GM20431 (cell line): ENCODE data around the gene HS2ST1.

Source experiments
- in situ Hi-C: fragments of 300-500 bp; cut with MseI, MboI; formaldehyde crosslinking; loops from one replicate; pipeline ENCODE4 v1.15.0; 2020; ENCODE audit warnings: low sequenced_read_pairs; ENCODE audit not compliant: unreplicated experiment

HS2ST1 gene

DNA sequence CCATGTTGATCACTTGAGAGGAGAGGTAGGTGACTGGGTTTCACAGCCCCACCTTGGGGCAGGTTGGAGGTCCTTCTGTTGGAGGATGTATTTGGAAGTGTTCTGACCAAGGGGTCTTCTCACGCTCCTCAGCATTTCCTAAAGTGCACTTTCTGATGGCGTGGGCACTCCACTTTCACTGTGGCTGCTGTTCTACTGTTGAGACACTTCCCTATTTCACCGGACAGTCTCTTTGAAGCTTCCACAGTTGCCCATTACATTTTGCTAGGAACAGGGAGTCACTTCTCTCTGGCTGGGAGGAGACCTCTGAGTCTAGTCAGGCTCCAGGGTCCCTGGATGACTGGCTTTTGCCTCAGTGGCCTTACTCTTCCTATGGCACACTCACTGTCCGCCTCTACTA lies 234.2 kb downstream of the HS2ST1 start:
- in situ Hi-C loops, result loop anchor here (25.0 kb wide), 2 partner anchors 139 to 814 kb away; no protein-coding TSS in a partner anchor

DNA sequence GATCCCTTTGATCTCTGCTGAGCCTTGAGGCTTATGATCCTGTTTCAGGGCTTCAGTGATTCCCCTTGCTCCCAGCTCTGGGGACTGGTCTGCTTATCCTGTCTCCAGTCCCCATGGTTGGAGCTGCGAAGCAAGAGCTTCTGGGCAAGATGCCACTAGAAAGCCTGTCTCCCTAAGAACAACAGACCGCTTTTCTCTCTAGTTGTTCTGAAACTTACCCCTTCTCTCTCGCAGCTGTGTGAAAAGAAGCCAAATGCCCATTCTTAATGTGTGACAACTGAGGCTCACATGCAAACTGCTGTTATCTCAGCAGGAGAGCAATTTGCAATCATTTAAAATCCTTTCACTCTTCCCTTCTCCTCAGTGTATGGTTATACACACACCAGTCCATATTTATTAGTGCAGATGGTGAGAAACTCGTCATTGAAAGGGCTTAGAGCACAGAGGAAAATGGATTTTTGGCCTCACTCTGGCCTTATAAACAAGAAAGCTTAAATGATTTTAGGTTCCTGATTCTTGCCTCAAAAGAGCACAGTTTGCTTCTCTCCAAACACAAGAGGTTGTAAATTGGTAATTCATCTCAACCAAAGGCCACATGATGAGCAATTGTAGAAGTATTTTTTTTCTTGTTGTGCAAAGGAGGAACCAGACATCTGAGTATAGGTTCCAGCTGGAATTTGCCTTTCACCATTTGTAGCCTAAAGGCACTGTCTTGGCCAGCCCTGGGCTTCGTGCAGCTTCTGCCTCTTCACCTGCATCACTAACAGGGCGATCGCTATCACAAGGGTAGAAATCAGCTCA lies 235.0 kb downstream of the HS2ST1 start:
- in situ Hi-C loops, result loop anchor here (25.0 kb wide), 2 partner anchors 138 to 813 kb away; no protein-coding TSS in a partner anchor

DNA sequence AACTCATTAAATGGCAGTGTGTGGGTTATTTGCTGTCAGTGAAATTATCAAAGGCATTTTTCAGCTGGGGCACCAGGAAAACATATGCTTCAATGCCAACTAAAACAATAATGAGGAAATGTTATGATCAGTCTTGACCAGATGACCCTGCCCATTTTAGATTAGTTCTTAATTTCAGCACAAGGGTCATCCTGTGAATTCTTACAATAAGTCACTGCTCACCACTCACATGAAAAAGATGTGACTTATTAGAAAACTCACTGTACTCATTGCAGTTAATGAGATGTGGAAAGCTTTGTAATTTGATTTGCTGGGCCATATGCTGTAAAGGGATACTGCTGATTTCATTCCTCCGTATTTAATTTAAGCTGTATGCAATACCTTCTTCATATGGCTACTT lies 235.7 kb downstream of the HS2ST1 start:
- in situ Hi-C loops, result no loop called here

DNA sequence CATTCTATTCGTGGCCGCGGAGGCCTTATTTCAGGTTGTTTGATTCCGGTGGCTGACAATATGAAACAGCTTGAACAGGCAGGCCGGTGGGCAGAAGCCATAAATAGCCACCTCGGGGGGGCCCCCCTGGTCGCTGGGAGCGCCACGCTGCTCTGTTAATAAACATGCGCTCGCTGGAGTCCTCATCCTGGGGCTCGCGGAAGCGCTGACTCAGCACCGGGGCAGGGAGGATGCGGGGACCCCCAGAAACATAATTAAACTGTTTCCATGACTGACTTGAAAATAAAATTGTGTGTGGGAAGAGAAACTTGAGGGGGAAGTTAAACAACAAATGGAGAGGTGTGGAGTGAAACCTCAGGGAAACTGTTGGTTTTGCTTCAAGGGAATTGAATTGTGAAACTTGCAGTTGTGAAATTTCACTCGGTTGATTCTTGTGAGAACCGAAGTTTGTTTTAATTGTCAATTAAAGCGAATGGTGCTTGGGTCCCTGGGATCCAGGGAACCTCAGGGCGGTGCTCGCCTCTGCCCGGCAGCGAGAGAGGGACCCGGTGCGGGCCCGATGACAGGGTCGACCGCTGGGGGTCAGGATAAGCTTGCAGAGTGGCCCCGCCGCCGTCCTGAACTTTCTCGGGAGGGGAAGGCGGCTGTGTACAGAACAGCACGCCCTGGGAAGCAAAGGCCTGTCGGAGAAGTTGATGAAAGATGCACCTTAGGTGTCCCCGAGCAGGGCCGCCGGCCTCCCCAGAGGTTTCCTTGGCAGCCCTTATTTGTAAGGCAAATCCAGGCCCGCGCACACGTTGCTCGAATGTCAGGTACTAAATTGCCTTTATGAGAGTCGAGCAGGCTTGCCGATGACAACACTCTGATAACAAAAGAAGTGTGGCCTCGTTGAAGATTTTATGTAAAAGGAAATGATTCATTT lies 237.3 kb downstream of the HS2ST1 start:
- in situ Hi-C loops, result no loop called here

DNA sequence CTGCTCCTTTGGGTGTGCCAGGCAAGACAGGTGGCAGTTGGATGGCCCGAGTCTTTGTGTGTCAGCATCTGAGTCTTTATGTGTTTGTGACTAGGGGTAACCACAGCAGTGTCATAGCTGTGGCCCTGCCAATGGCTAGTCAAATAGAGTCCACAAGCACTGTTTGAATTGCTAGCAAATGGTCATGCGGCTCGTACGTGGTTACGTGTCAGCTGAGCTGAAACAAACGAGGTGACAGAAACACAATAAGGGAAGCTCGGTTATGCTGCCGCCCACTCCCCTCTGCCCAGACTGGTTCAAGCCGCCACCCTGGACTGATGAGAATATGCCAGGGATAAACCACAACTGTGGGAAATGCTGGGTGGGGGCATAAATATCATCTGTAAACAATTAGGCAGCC lies 239.9 kb downstream of the HS2ST1 start:
- in situ Hi-C loops, result no loop called here

DNA sequence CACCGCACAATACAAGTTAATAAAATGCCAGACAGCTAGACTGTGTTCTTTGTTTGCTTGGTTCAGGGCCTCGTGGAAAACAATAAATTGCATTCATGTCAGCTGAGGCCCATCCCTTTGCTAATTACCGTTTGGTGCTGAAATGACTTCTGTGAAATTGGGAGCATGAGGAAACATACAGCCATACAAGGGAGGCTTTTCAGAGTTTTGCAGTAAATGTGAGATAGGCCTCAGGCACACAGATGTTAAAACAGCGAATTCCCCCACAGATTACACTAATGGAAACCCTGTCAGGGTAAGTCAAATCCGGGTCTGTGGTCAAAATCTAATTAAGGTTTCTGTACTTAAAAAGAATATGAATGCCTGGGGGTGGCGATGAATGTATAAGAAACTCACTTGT lies 240.7 kb downstream of the HS2ST1 start:
- in situ Hi-C loops, result no loop called here

DNA sequence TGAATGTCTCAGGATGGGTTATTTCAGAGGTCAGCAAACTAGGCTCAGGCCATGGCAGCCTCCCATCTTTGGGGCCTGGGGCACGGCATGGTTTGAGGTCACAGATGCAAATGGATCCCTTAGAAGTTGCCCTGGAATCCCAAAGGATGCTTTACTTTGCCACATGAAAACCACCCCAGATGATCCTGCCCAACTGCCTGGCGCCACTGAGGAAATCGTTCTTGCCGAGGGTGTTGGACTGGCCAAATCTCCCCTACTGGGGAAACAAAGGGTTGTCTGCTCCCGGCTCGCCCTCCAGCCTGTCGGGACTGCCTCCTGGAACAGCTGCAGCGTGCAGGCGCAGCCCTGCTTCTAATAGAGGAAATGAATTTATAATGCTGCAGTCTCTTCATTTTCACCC lies 241.2 kb downstream of the HS2ST1 start:
- in situ Hi-C loops, result no loop called here

DNA sequence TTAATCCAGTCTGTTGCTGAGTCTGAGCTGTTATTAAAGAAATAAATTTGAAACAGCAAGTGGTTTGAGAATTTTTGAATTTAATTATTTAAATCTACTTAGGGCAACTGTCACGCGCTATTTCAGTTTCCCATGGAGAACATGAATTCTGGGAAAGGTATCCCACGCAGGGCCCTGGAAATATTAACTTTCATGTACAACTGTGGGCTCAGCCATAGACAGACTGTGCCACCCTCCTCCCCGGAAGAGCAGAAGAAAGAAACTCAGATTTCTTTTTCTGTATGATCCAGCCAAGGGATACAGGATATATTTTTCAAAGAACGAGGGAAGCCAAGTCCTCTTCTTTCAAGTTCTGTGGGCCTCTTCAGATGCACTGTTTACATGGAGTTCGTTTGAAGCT lies 241.7 kb downstream of the HS2ST1 start:
- in situ Hi-C loops, result no loop called here

DNA sequence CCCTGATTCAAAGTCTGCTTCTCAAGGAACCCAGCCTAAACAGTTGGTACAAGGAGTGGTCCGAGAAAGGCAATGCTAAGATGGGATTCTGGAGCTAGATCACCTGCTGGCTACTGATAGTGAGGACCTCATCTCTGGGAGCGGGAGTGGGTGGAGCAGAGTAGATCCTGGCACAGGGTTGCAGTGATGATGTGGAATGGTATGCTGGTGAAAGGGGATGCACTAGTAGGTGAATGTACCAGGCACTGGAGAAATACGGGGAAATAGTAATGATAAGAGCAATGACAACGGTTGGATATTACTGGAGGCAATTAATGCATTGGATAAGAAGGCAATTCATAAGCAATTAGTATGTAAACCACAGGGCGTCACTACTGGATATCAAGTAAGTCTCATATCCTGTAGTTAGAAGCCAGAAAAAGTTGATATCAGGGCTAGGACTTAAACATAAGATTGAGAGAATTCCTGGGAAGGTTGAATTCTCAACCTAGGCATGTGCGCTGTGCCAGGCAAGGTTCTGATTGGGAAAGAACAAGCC lies 245.0 kb downstream of the HS2ST1 start:
- in situ Hi-C loops, result no loop called here
